ENCODE results near the gene RAB1B.
"Not testable (repeated sequence)": the region's sequence is repeated elsewhere in the genome, so short reads cannot be mapped to it uniquely, and the experiment has no call there.

RAB1B gene

GRCh38 chr11:66267379-66268243 is 828 bp upstream of the RAB1B start:
- peak; percentile 73 to 80 for DNase-seq (ENCODE audit: low read depth in 2 of 2)

GRCh38 chr11:66268952-66269905 is 790 bp downstream of the RAB1B start:
- DNase-seq (ENCODE audit: low read depth in 2 of 2) = no peak

GRCh38 chr11:66271816-66272215 is 3.4 kb downstream of the RAB1B start:
- no peak for DNase-seq (ENCODE audit: low read depth in 2 of 2)

- DNase-seq (ENCODE audit: low read depth in 2 of 2) = no peak
Observed at GRCh38 chr11:66272596-66272995, 4.2 kb downstream of the RAB1B start.

- DNase-seq (ENCODE audit: low read depth in 2 of 2) = no peak
Observed at GRCh38 chr11:66274219-66274618, 5.8 kb downstream of the RAB1B start.

GRCh38 chr11:66275396-66275795 is 7.0 kb downstream of the RAB1B start:
- no peak for DNase-seq (ENCODE audit: low read depth in 2 of 2)

GRCh38 chr11:66275984-66276612 is 7.7 kb downstream of the RAB1B start:
- DNase-seq (ENCODE audit: low read depth in 2 of 2) = no peak

- DNase-seq (ENCODE audit: low read depth in 2 of 2) = not testable (repeated sequence)
Observed at GRCh38 chr11:66276619-66277018, 8.2 kb downstream of the RAB1B start.

GRCh38 chr11:66277064-66277463 is 8.6 kb downstream of the RAB1B start:
- DNase-seq (ENCODE audit: low read depth in 2 of 2) = not testable (repeated sequence)

GRCh38 chr11:66277471-66278362 is 9.3 kb downstream of the RAB1B start, which contains the start of gene CNIH2:
Gene CNIH2, plus strand, starts transcription at chr11:66278175. Its CDS starts 282 bp downstream, at chr11:66278457.
- no peak for DNase-seq (ENCODE audit: low read depth in 2 of 2)

GRCh38 chr11:66278363-66279091 is 10.1 kb downstream of the RAB1B start:
- DNase-seq (ENCODE audit: low read depth in 2 of 2) = no peak

- no peak for DNase-seq (ENCODE audit: low read depth in 2 of 2)
Observed at GRCh38 chr11:66279092-66279734, 10.8 kb downstream of the RAB1B start.

- no peak for DNase-seq (ENCODE audit: low read depth in 2 of 2)
Observed at GRCh38 chr11:66280428-66280827, 12.0 kb downstream of the RAB1B start.

- DNase-seq (ENCODE audit: low read depth in 2 of 2) = no peak
Observed at GRCh38 chr11:66281001-66281400, 12.6 kb downstream of the RAB1B start.

- DNase-seq (ENCODE audit: low read depth in 2 of 2) = no peak
Observed at GRCh38 chr11:66281776-66282467, 13.5 kb downstream of the RAB1B start.

- DNase-seq (ENCODE audit: low read depth in 2 of 2) = peak; percentile 94 to 97
Observed at GRCh38 chr11:66282468-66283455, 14.3 kb downstream of the RAB1B start.

- DNase-seq (ENCODE audit: low read depth in 2 of 2) = no peak
Observed at GRCh38 chr11:66283461-66284105, 15.1 kb downstream of the RAB1B start.
